Measurements from ENCODE around the gene EGR1.

GRCh38 chr5:138498376-138498775 lies 33.1 kb downstream of the EGR1 start:
- TF ChIP-seq CTCF (IDR thresholded peaks at IDR 0.05) (no peak), RAD21 (conservative IDR thresholded peaks at IDR 0.05 in 1 of 2, IDR thresholded peaks at IDR 0.05 in 1 of 2) (no peak)
